HUES64 (cell line): Measurements from ENCODE around the gene PRKX.
"Not testable (repeated sequence)": the region's sequence is repeated elsewhere in the genome, so short reads cannot be mapped to it uniquely, and the experiment has no call there.

Source experiments
- H3K27ac ChIP-seq: 2 replicates; pipeline ENCODE4 v1.7.0; 2013; ENCODE audit warnings: low read depth, low read length, inconsistent platforms
- H3K27me3 ChIP-seq: 2 replicates; pipeline ENCODE4 v1.6.1; 2013; ENCODE audit warnings: mild to moderate bottlenecking, low read length; ENCODE audit not compliant: insufficient read depth
- H3K36me3 ChIP-seq: 2 replicates; pipeline ENCODE4 v1.6.1; 2013; ENCODE audit warnings: mild to moderate bottlenecking, low read length; ENCODE audit not compliant: insufficient read depth
- H3K4me1 ChIP-seq: 2 replicates; pipeline ENCODE4 v1.6.1; 2013; ENCODE audit warnings: mild to moderate bottlenecking, low read length, moderate library complexity; ENCODE audit not compliant: insufficient read depth
- H3K4me3 ChIP-seq: 2 replicates; pipeline ENCODE4 v1.5.1; 2013; ENCODE audit warnings: mild to moderate bottlenecking, low read length, moderate library complexity
- H3K9ac ChIP-seq: 2 replicates; pipeline ENCODE4 v1.6.1; 2013; ENCODE audit warnings: mild to moderate bottlenecking, low read depth, low read length
- H3K9me3 ChIP-seq: 2 replicates; pipeline ENCODE4 v1.6.1; 2013; ENCODE audit warnings: low read depth, low read length; ENCODE audit not compliant: insufficient read depth
- WGBS: fragments of 150-250, 120-280 bp; methylation state at CpG from one replicate; pipeline ENCODE4 v1.1.7; 2013; ENCODE audit warnings: missing lambda C conversion rate; 5-methylcytosine and 5-hydroxymethylcytosine counted together

Gene PRKX

DNA sequence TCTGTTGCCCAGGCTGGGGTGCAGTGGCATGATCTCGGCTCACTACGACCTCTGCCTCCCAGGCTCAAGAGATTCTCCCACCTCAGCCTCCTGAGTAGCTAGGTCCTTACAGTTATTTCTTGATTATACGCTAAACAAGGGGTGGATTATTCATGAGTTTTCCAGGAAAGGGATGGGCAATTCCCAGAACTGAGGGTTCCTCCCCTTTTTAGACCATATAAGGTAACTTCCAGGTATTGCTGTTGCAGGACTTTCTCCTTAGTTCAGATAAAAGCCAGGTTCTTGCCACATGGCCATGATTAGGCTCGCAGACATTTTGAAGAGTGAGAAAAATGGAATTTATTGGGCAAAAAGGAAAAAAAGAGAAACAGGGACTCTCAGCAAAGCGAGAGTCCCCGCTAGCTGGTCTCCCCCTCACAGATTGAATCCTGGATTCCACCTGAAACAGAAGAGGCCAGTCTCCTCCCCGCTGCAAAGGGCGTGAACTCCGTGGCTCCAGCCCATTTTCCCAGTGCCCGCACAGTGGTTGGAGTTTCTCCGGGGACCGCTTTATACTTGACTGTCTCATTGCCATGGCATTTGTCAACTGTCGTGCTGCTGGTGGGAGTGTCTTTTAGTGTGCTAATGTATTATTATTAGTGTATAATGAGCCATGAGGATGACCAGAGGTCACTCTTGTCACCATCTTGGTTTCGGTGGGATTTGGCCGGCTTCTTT, 19.0 kb upstream of the PRKX start:
- H3K4me1 ChIP-seq, H3K27me3 ChIP-seq, H3K4me3 ChIP-seq, H3K9ac ChIP-seq, H3K36me3 ChIP-seq, H3K9me3 ChIP-seq, H3K27ac ChIP-seq: not testable (repeated sequence)
- WGBS, result 89% methylated on average over 12 of the region's 15 CpGs

DNA sequence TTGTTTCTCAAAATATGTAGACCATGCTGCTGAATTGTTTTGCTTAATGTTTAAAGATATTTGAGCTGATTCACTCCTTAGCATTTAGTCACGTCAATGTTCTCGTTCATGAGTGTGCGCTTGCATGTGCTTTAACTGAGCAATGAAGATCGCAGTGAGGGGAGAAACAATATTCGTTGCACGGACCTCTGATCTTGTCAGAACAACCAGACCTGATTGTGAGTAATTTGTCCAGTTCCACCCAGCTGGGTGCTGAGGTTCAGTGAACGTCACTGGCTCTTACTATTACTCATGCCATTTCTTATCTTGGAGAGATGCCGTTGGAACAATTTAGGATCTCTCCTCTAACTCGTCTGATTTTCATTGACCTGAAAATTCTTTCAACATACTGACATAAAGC, 15.0 kb upstream of the PRKX start:
- Histone ChIP-seq H3K27me3 (no peaks in the 10 kb centered on the region), H3K27ac (no peak overlapping the region), H3K9ac (no peak overlapping the region), H3K4me1 (no peaks in the 10 kb centered on the region), H3K36me3 (no peaks in the 10 kb centered on the region), H3K4me3 (no peak overlapping the region), H3K9me3 (no peaks in the 10 kb centered on the region)
- WGBS, result 92% methylated on average over 9 of the region's 9 CpGs

DNA sequence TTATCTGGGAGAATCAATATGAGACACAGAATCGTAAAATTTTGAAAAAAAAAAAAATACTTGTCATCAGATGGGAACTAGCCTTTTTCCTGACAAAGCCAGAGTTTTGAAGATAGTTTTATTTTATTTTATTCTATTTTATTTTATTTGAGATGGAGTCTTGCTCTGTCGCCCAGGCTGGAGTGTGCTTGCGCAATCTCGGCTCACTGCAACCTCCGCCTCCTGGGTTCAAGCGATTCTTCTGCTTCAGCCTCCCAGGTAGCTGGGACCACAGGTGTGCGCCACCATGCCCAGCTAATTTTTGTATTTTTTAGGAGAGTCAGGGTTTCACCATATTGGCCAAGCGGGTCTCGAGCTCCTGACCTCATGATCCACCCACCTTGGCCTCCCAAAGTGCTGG, 10.0 kb upstream of the PRKX start:
- not testable (repeated sequence) for H3K27me3 ChIP-seq, H3K9me3 ChIP-seq, H3K4me3 ChIP-seq, H3K27ac ChIP-seq, H3K4me1 ChIP-seq, H3K9ac ChIP-seq, H3K36me3 ChIP-seq
- WGBS, result 94% methylated on average over 8 of the region's 9 CpGs

DNA sequence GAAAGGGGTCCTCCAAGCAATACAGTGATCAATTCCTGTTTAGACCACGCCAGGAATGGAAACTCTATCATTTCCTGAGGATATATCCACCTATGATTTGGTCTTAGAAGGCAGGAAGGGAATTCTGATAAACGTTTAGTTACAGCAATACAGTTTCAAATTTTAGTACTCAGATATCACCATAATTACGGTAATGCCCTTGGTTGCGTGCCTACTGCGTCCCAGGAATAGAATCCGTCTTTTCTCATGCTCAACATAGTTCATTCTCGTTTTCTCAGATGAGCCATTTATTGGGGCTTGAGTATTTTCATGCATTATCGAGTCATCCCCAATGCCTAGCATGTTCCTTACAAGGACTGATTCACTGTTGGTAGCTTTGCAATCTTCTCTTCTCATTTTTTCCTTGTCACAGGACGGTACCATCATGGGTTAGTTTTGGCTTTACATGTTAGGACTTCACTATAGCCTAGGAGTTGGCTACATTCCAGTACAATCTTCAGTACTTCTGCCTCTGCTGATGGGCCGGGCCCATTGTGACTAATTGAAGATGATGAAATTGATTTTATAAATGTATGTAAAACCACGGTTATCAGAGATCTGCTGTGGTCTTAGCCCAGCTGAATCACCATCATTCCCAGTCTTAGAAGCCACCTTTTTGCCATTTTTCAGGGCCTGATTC, 4.4 kb upstream of the PRKX start:
- peaks cover 5% of the 10 kb centered on the region for H3K27me3 ChIP-seq
- H3K27ac ChIP-seq, result no peak overlapping the region
- H3K9me3 ChIP-seq, result no peaks in the 10 kb centered on the region
- no peak overlapping the region for H3K9ac ChIP-seq
- no peak overlapping the region for H3K4me3 ChIP-seq
- H3K36me3 ChIP-seq, result no peaks in the 10 kb centered on the region
- no peaks in the 10 kb centered on the region for H3K4me1 ChIP-seq
- 77% methylated on average over 10 of the region's 11 CpGs for WGBS

DNA sequence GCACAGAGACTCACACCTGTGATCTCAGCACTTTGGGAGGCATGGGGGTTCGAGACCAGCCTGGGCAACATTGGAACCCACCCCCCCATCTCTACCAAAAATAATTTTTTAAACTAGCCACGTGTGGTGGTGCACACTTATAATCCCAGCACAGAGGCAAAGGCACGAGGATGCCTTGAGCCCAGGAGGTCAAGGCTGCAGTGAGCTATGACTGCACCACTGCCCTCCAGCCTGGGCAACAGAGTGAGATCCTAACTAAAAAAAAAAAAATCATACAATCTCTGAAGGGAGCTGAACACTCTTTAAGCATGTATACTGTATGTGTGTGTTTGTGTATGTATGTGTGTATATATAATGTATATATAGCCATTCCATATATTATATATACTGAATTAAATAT, 2.5 kb upstream of the PRKX start:
- H3K27ac ChIP-seq, result no peak overlapping the region
- WGBS, result 95% methylated on average over 3 of the region's 3 CpGs
- no peaks in the 10 kb centered on the region for H3K9me3 ChIP-seq
- no peak overlapping the region for H3K4me3 ChIP-seq
- no peak overlapping the region for H3K9ac ChIP-seq
- H3K36me3 ChIP-seq, result no peaks in the 10 kb centered on the region
- H3K27me3 ChIP-seq, result peaks cover 14% of the 10 kb centered on the region
- no peaks in the 10 kb centered on the region for H3K4me1 ChIP-seq

DNA sequence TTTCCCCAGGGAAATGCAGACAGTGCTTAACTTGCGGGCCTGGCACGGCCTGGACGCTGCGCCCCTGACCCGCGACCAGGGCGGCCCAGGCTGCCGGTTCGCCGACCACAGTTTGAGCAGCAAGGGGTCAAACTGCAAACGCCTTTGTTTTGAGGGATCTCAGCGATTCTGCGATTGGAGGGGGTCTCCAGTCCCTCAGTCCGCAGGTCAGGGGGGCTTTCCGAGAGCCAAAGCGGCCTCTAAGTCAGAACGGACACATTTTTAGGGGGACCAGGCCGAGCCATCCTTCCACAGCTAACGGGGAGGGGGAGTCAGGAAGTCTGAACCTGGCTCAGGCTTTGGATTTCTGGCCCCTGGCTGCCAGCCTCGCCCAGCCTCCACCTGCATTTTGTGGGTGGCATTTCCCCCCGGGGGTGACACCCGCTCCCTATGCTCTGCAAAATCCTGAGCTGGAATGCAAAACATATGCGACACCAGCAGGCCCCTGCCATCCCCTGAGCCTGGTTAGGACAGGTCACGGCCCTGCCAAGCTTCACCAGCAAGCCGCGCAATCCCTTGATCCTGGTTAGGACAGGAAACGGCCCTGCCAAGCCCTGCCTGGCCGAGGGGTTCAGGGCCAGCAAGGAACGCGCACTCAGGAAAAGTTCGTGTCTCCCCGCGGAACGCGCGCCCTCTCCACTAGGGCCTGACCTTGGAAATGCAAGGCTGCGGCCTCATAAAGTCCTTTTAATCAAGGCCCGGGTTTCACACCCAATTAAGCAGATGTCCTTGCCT, 1.4 kb upstream of the PRKX start:
- H3K9me3 ChIP-seq, H3K4me1 ChIP-seq, H3K27ac ChIP-seq, H3K9ac ChIP-seq, H3K36me3 ChIP-seq: not testable (repeated sequence)
- Histone ChIP-seq H3K27me3 (peaks cover 14% of the 10 kb centered on the region), H3K4me3 (peak overlapping the region; percentile 64)
- WGBS, result 33% methylated on average over 35 of the region's 38 CpGs

DNA sequence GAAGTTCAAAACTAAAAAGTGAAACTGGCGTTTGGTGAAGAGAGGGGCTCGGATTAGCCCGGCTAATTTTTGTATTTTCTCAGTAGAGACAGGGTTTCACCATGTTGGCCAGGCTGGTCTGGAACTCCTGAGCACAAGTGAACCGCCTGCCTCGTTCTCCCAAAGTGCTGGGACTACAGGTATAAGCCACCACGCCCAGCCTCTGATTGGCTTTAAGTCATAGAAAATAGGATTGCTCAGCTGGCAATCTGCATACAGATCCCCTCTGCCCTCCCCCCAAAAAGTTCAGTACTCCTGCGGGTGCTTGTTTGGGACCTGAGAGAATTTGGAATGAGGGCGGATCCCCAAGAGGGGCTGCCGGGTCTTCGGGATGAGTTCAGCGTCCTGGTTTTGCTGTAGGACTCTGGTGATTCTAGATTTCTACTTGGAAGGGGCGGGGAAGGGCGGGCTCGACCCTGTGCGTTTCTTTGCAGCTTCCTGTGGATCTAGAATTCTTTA, 537 bp upstream of the PRKX start:
- Histone ChIP-seq H3K27me3 (peaks cover 14% of the 10 kb centered on the region), H3K4me1 (no peaks in the 10 kb centered on the region), H3K36me3 (no peaks in the 10 kb centered on the region), H3K9ac (no peak overlapping the region), H3K9me3 (no peaks in the 10 kb centered on the region), H3K27ac (no peak overlapping the region), H3K4me3 (peak overlapping the region; percentile 64)
- WGBS, result 0% methylated on average over 10 of the region's 15 CpGs

DNA sequence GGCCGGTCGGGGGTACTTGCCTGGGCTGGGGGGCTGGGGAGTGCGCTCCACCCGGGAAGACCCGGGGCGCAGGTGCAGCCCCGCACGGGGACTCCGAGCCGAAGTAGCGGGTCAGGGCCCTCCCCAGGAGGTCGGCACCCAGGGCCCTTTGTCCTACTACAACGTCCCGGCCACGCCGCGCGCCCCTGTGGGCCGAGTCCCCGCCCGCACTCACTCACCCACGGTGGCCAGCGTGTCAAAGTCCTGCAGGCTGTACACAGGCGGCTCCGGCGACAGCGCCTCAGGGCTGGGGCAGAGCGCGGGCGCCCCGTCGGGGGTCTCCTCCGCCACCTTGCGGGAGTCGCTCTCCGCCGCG, 602 bp downstream of the PRKX start:
- no peaks in the 10 kb centered on the region for H3K4me1 ChIP-seq
- peaks cover 14% of the 10 kb centered on the region for H3K27me3 ChIP-seq
- H3K9ac ChIP-seq, result peak overlapping the region; percentile 72
- peak overlapping the region; percentile 64 for H3K4me3 ChIP-seq
- no peaks in the 10 kb centered on the region for H3K36me3 ChIP-seq
- H3K27ac ChIP-seq, result no peak overlapping the region
- H3K9me3 ChIP-seq, result no peaks in the 10 kb centered on the region
- 0% methylated on average over 38 of the region's 38 CpGs for WGBS

DNA sequence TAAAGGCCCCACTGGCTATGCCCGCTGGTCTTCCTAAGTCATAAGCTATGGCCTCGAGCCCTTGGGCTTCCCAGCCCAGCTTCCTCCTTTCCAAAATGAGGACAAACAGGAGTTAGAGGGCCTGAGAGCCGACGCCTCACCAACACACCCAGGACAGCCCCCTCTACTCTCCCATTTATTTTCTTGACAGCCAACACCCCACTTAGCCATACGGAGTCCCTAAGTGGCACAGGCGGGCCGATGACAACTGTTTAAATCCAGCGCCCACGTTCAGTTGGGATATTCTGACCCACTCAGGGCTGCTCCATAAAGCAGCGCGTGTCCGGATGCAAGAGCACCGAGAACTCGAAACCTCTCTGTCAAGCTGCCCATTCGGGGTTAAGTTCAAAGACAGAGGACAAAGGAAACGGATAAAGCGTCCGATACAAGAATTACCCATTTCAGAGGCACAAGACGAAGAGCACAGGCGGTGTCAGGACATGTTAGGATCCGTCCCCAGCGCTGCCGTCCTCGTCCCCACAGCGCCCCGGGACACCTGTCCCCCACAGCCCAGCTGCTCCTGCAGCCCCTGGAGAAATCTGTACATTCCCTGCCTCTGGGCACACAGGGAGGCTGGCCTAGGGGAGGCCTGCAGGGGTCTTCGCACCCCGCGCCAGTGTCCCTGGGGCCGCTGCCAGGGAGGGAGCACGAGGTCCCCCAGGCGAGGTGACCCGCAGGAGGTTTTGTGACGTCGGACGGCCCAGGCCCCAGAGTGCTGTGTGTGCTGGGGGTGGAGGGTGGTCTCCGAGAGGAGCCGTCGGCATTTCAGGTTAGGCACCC, 1.2 kb downstream of the PRKX start:
- Histone ChIP-seq H3K27ac (no peak overlapping the region), H3K9me3 (no peaks in the 10 kb centered on the region), H3K9ac (peak overlapping the region; percentile 72), H3K4me3 (peak overlapping the region; percentile 64), H3K36me3 (no peaks in the 10 kb centered on the region), H3K27me3 (peaks cover 14% of the 10 kb centered on the region), H3K4me1 (no peaks in the 10 kb centered on the region)
- 3% methylated on average over 39 of the region's 39 CpGs for WGBS

DNA sequence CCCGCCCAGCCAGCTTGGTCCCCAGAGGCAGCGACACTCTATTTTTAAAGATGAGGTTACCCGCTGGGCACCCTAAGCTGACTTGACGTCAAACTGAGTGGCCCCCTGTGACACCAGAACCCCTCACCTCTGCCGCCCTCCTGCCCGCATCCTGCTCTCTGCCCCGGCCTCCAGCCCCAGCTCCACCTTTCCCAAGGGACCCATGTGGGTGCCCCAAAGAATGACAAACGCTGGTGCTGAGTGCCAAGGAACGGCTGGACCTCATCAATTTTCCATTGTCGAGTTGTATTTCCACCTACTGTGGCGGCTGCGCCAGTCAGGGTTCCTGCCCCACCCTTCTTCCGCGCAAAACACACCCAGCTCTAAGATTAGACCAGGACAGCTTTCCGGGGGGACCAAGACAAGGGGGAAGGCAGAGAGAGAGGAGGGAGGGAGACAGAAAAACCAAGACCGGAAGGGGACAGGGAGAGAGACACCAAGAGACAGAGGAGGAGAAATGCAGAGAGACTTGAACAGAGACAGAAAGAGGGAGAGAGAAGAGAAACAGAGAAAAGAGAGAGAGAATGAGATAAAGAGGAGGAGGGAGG, 2.0 kb downstream of the PRKX start:
- Histone ChIP-seq H3K27me3 (peaks cover 14% of the 10 kb centered on the region), H3K4me3 (peak overlapping the region; percentile 64), H3K9ac (no peak overlapping the region), H3K27ac (no peak overlapping the region), H3K4me1 (no peaks in the 10 kb centered on the region), H3K36me3 (no peaks in the 10 kb centered on the region), H3K9me3 (no peaks in the 10 kb centered on the region)
- WGBS, result 50% methylated on average over 12 of the region's 16 CpGs
